ENCODE measurements around the gene RGS16. TPM values are rescaled to one million over a fixed set of nuclear protein-coding genes. Genes with fewer than 3 reads are reported as not detected.

RGS16 gene
- total RNA-seq, 1 donor from 2014 or later = 9.7 TPM

DNA sequence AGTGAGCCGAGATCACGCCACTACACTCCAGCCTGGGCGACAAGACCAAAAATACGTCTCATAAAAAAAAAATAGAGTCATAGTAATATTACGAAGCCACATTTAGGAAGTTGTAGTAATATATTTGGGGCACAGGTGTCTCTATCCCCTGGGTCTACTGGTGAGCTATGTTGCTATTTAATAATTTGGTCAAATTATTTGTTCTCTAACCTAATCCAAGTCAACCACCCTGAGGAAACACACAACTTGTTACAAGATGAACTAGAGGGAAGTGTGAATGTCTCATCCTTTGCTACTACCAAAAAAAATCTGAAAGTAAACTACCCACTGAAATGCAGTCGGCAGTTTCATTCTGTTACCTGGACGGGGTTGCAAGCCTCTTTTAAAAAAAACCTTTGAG is 44.9 kb upstream of the RGS16 start:
- Mint-ChIP-seq H3K27me3 (no peaks in the 10 kb centered on the region), H3K36me3 (no peaks in the 10 kb centered on the region), H3K4me3 (no peak overlapping the region), H3K9me3 (peaks cover 3% of the 10 kb centered on the region), H3K4me1 (ENCODE audit: unreplicated experiment) (peaks cover 3% of the 10 kb centered on the region), H3K27ac (no peak overlapping the region)
- no peak for DNase-seq (ENCODE audit: extremely low spot score, unreplicated experiment)
- TF ChIP-seq, protein P1, sequence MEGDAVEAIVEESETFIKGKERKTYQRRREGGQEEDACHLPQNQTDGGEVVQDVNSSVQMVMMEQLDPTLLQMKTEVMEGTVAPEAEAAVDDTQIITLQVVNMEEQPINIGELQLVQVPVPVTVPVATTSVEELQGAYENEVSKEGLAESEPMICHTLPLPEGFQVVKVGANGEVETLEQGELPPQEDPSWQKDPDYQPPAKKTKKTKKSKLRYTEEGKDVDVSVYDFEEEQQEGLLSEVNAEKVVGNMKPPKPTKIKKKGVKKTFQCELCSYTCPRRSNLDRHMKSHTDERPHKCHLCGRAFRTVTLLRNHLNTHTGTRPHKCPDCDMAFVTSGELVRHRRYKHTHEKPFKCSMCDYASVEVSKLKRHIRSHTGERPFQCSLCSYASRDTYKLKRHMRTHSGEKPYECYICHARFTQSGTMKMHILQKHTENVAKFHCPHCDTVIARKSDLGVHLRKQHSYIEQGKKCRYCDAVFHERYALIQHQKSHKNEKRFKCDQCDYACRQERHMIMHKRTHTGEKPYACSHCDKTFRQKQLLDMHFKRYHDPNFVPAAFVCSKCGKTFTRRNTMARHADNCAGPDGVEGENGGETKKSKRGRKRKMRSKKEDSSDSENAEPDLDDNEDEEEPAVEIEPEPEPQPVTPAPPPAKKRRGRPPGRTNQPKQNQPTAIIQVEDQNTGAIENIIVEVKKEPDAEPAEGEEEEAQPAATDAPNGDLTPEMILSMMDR (conservative IDR thresholded peaks at IDR 0.05) = no peak

DNA sequence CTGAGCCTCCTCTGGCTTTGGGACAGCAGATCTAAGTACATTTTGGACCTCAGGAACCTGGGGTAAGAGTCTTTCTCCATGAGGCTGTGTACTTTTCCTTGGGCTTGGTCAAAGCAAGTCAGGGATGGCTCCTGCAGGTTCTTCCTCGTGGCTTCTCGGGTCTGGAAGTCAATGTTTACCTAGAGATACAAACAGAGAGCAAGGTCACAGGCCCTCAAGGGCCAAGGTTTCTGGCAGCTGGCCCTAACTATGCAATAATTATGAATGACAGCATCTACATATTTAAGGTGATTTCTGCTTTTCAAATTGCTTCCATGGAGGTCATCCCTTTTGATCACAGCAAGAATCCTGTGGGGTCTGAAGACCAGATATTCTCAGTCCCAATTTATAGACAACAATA is 42.5 kb upstream of the RGS16 start:
- no peaks in the 10 kb centered on the region for H3K36me3 Mint-ChIP-seq
- H3K4me1 Mint-ChIP-seq (ENCODE audit: unreplicated experiment) = peaks cover 6% of the 10 kb centered on the region
- no peaks in the 10 kb centered on the region for H3K27me3 Mint-ChIP-seq
- DNase-seq (ENCODE audit: extremely low spot score, unreplicated experiment) = no peak
- H3K4me3 Mint-ChIP-seq = no peak overlapping the region
- peaks cover 3% of the 10 kb centered on the region for H3K9me3 Mint-ChIP-seq
- TF ChIP-seq, protein P1 (conservative IDR thresholded peaks at IDR 0.05) = no peak
- H3K27ac Mint-ChIP-seq = no peak overlapping the region

DNA sequence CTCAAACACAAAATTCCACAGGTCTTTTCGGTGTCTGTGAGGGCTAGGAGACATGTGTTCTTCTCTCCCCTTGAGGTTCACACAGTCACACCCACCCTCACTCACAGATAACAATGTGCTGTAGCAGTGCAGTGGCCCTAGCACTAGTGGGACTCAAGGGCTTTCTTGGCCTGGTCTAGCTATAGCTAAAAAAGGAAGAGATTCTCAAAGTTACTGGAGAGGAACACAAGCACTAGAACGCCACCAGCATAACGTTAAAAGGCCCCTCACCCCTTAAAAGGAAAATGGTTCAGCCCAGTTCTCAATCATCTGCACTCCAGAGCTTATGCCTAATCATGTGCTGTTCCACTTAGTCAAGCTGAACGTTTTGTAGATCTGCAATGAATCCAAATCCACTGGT is 40.7 kb upstream of the RGS16 start:
- Mint-ChIP-seq H3K36me3 (no peaks in the 10 kb centered on the region), H3K4me1 (ENCODE audit: unreplicated experiment) (peaks cover 6% of the 10 kb centered on the region), H3K27me3 (no peaks in the 10 kb centered on the region), H3K9me3 (peaks cover 3% of the 10 kb centered on the region), H3K4me3 (no peak overlapping the region), H3K27ac (no peak overlapping the region)
- no peak for DNase-seq (ENCODE audit: extremely low spot score, unreplicated experiment)
- TF ChIP-seq, protein P1 (conservative IDR thresholded peaks at IDR 0.05) = no peak

DNA sequence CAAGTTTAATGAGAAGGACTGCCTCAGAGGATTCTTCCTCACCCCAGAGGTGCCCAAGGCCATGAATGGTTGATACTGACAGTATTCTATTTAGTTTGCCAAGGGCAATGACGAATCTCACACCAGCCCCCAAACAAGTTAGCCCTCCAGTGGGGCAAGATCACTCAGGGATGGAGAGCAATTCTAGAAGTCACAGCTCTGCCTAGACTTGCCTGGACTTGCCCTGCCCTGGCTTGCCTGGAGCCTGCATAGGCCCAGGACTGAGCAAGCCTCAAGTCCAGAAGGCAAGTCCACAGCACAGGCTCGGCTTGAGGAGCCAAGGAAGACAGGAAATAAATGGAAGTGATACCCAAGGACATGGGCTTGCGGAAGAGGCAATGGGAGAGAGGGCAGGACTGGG is 39.5 kb upstream of the RGS16 start:
- H3K4me3 Mint-ChIP-seq = no peak overlapping the region
- H3K9me3 Mint-ChIP-seq = peaks cover 3% of the 10 kb centered on the region
- H3K27me3 Mint-ChIP-seq = no peaks in the 10 kb centered on the region
- H3K4me1 Mint-ChIP-seq (ENCODE audit: unreplicated experiment) = peaks cover 6% of the 10 kb centered on the region
- TF ChIP-seq, protein P1 (conservative IDR thresholded peaks at IDR 0.05) = no peak
- DNase-seq (ENCODE audit: extremely low spot score, unreplicated experiment) = no peak
- no peaks in the 10 kb centered on the region for H3K36me3 Mint-ChIP-seq
- peak overlapping the region; percentile 58 for H3K27ac Mint-ChIP-seq

DNA sequence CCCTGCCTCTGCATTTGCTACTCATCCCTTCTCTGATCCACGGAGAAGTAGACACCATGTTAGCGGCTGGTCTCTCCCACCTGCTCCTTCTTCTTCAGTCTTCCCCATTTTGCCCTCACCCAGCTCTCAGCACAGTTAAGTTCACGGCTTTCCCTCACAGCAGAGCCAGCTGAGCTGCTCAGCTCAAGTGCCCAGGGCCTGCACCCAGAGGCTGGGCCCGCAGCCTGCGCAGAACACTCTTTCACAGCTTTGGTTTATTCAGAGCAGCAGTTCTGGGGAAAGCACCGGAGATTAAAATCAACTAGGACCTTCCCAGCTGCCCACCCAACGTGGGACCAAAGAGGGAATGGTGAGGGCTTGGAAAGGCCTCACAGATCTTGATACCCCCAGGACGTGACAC is 38.3 kb upstream of the RGS16 start:
- Mint-ChIP-seq H3K4me1 (ENCODE audit: unreplicated experiment) (peaks cover 8% of the 10 kb centered on the region), H3K9me3 (no peaks in the 10 kb centered on the region), H3K4me3 (no peak overlapping the region), H3K27me3 (no peaks in the 10 kb centered on the region), H3K27ac (no peak overlapping the region), H3K36me3 (no peaks in the 10 kb centered on the region)
- DNase-seq (ENCODE audit: extremely low spot score, unreplicated experiment) = no peak
- TF ChIP-seq, protein P1 (conservative IDR thresholded peaks at IDR 0.05) = no peak

DNA sequence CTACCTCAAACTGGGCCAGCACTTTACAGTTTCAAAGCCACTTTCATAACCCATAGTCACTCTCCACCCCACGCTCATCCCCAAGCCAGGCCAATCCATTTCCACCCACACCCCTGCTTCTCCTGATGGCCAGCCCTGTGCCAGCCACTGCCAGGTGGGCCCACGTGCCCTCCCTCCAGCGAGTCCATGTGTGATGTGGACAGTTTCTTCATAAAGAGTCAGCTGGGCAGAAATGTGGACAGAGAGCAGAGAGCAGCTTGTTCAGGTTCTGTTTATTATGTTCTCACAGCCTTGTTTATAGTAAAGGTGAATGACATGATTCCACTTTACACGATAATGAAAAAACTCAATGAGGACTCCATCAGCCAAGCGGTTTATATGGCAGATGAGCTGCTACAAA is 37.4 kb upstream of the RGS16 start:
- TF ChIP-seq, protein P1 (conservative IDR thresholded peaks at IDR 0.05) = no peak
- Mint-ChIP-seq H3K27me3 (no peaks in the 10 kb centered on the region), H3K9me3 (no peaks in the 10 kb centered on the region), H3K27ac (no peak overlapping the region), H3K36me3 (no peaks in the 10 kb centered on the region), H3K4me1 (ENCODE audit: unreplicated experiment) (peaks cover 8% of the 10 kb centered on the region), H3K4me3 (no peak overlapping the region)
- no peak for DNase-seq (ENCODE audit: extremely low spot score, unreplicated experiment)
